Activated T-cell treated with anti-CD3 and anti-CD28 coated beads for 24 hours (primary cell): ENCODE data around the gene KHK.
A peak's percentile ranks its signal among the peaks of the same experiment; 100 is the strongest.

Experiments
- DNase-seq: peaks from one replicate; pipeline ENCODE4 v3.0.0-alpha.2; 2020; ENCODE audit warnings: low read depth

The KHK gene

DNA sequence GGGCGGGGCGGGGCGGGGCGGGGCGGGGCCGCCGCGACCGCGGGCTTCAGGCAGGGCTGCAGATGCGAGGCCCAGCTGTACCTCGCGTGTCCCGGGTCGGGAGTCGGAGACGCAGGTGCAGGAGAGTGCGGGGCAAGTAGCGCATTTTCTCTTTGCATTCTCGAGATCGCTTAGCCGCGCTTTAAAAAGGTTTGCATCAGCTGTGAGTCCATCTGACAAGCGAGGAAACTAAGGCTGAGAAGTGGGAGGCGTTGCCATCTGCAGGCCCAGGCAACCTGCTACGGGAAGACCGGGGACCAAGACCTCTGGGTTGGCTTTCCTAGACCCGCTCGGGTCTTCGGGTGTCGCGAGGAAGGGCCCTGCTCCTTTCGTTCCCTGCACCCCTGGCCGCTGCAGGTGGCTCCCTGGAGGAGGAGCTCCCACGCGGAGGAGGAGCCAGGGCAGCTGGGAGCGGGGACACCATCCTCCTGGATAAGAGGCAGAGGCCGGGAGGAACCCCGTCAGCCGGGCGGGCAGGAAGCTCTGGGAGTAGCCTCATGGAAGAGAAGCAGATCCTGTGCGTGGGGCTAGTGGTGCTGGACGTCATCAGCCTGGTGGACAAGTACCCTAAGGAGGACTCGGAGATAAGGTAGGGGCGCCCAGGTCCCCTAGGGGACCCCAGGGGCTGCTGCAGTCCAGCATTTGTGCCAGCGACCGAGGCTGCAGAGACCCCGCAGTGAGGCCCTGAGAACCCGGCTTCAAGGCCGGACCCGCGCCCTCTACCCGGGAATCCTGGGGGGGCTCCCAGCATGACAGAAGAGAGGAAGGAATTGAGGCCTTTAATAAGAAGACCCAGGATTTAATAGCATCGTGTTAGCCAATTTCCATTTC lies at the start of gene KHK:
KHK (plus strand) TSS at position 49 of the 870 bp plus-strand sequence; CDS start at position 537, 488 bp downstream.
- no peak for DNase-seq

DNA sequence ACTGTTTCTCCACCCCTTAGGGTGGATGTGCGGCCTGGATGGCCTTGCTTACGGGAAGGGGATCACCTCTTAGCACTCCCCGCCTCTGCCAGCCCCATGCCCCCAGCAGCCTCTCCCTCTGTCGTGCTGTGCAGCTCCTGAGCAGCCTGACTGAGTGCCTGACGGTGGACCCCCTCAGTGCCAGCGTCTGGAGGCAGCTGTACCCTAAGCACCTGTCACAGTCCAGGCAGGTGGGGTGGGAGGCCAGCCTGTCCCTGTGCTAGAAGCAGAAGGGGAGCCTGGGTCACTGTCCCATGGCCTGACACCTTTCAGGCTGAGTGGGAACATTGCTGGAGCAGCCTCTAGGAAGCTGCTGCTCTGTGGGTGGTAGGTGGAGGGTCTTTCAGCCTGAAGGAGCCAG lies 48.6 kb upstream of the KHK start:
- DNase-seq, result no peak

DNA sequence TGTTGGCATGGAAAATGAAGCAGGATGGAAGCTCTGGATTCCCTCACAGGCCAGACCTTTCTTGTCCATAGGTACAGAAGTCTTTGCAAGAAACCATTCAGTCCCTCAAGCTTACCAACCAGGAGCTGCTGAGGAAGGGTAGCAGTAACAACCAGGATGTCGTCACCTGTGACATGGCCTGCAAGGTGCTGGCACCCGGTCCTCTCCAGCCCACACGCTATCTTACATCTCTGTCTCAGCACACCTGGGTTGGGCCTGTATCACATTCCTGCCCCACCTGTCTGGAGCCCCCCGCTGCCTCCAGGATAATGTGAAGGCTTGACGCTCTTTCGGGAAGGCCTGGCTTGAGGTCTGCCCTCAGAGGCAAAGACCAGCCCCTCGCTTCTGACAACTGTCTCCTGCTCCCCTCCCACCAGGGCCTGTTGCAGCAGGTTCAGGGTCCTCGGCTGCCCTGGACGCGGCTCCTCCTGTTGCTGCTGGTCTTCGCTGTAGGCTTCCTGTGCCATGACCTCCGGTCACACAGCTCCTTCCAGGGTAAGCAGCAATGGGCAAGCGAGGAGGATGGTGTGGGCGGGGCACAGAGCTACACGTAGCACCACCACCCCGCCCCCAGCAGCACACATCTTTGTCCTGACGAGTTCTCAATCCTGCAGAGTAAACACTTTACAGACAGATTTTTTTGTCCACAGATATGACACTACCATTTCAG lies 47.8 kb upstream of the KHK start:
- DNase-seq, result no peak

GRCh38 chr2:27039426-27039825 lies 47.1 kb upstream of the KHK start:
- no peak for DNase-seq

DNA sequence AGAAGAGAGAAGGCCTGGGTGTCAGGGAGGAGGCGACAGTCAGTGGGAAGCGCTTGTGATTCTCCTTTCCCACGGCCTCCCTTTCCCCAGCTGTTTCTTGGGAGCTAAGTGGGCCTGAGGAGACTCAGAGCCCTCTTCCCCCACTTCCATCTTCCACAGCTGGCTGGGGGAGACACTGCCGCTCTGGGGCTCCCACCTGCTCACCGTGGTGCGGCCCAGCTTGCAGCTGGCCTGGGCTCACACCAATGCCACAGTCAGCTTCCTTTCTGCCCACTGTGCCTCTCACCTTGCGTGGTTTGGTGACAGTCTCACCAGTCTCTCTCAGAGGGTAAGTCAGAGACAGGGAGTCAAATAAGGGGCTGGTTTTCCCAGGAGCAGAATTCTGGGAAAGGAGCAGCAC lies 46.7 kb upstream of the KHK start:
- no peak for DNase-seq

DNA sequence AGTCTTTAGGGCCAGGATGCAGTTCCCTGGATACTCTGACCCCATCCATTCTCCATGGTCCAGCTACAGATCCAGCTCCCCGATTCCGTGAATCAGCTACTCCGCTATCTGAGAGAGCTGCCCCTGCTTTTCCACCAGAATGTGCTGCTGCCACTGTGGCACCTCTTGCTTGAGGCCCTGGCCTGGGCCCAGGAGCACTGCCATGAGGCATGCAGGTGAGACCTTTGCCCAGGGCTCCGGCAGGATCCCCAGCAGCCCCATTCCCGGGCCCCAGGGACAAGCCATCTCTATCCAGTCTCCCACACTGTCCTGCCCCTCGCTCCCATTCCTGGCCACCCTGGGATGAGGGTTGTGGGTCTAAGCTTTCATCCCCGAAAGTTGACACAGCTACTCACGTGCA lies 46.3 kb upstream of the KHK start:
- no peak for DNase-seq

DNA sequence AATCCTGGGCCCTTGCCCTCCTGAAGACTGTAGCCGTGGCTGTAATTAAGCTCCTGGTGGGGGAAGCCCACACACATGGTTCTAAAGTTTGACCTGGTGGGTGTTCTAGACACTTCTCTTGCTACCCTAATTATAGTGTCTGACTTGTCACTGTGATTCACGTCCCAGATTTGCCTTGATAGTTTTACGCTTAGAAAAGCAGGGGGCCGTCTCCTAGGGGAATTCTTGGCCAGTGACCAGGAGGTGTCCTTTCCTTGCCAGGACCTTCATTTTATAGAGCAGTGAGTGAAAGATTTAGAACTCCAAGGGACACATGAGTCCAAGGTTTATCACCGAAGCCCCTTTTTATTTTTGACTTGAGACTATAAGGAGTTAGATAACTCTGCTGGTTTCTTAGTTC lies 44.8 kb upstream of the KHK start:
- no peak for DNase-seq

GRCh38 chr2:27042159-27042661 lies 44.4 kb upstream of the KHK start:
- DNase-seq, result no peak

DNA sequence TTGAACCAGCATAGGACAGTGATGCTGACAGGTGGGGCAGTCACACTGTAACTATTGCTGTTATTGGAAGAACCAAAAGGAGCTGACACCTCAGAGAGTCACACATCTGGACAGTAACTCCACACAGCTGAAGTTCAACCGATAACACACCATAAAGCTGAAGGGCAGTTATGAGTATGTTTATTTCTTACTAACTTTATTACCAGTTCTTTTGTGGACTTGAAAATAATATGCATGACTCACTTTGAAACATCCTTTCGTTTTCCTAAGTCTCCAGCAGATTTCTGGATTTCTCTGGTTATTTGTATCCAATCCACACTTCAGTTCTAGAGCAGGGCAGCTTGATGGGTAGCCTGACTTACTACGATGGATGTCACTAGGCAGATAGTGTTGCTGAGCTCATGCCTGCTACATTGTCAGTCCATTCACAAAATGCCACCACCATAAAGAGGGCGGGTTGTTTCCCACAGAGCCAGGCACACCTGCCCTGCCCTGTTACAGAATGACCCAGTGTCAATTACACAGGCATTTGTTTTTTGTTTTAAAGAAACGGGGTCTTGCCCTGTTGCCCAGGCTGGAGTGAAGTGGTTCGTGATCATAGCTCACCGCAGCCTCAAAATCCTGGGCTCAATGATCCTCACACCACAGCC lies 43.5 kb upstream of the KHK start:
- DNase-seq, result no peak

DNA sequence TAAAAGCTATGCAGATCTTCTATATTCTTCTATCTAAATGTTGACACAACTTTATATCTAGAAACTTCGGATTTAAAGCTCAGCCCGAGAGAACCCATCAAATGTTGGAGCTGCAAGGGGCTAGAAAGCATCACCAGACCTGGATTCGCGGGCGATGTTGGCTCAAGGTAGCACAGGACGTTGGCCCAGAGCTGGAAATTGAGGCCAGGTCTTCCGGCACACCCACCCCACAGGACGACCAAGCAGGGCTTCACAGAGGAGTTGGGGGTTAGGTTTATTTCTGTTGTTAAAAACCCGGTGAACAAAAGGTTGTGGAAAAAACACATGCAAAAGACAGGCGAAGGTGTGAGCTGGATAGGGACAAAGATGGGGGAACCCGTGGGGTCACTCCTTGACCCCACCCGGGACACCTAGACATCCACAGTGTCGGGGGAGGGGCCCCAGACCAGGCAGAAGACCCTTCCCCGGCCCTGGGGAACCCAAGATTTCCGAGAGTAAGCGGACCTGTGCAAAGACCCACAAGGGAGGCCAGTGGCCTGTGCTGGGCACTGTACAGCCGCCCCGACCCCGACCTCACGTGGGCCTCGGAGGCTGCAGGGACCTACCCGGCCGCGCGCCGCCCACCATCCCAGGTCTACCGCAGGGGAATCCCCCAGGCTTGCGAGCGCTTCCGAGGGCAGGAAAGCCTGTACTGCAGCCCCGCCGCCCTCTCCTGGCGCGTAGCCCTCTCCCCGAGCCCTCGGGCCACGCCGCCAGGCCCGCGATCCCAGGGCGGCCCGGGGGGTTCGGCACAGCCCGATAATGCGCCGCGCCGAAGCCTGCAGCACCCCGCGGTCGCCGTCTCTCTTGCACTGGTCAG lies 36.9 kb upstream of the KHK start:
- DNase-seq, result peak; percentile 61

DNA sequence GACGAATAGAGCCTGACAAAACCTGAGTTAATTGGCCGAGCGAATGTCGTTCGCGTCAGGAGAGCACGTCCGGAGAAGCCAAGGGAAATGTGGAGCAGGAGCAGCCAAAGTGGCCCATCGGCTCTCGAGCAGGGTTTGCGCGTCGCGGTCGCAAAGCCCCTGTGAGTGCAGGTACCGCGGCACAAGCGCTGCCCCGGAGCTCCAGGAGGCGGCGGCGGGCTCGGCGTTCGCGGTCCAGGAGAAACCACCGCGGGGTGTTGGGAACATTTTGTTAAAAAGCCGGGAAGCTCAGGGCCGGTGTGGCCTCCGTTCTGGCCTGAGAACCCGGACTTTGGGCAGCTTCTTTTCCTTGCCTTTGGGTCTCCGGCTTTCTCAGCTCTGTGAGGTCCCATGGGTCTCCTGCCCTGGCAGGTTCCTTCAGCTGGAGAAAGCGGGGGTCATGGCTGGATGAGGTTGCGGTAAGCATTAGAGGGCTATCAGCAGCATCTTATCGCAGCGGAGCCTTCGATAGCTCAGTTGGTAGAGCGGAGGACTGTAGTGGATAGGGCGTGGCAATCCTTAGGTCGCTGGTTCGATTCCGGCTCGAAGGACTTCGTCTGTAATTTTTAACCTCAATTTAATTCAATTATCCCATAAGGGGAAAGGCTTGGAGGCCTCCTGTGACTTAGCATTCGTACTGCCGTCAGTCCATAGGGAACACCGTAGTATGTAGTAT lies 36.1 kb upstream of the KHK start:
- peak; percentile 90 for DNase-seq

DNA sequence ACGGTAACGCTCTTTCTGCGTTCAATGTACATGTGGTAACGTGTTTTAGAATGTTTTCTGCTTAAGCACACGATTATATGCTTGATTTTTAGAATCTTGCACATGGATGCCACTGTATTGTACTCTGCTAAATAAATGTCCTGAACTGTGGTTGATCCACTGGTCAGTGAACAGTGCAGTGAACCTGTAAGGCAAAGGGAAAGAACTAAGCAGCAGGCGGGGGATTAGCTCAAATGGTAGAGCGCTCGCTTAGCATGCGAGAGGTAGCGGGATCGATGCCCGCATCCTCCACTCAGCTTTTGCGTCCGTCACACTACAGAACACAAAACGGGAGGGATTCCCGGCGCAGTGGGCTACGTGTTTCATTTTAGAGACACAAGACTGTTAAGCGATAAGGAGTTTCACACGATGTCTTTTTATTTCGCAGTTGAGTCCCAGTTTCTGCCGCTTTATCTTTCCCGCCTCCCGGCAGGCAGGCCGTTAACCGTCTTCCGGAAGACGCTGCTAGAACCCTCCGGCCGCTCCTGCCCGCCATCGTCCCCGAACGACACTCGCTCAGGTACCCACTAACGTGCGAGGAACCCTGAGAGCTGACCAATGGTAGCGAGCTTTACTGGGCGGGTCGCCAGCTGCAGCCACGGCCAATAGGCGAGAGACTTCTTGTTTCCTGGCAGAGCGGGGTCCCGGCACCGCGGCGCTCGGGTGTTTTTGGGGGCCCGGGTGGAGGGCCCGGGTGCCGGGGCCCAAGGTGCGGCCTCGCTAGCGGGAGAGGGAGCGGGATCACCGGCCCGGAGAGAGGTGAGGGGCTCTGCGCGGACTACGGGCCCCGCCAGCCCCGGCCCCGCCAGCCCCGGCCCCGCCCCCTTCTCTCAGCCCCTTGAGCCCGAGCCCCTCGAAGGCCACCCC lies 35.3 kb upstream of the KHK start, which contains the start of gene AGBL5:
AGBL5 (plus strand) TSS at position 673 of the 906 bp plus-strand sequence. CDS start 1,291 bp downstream, outside the sequence.
- DNase-seq, result peak; percentile 96

DNA sequence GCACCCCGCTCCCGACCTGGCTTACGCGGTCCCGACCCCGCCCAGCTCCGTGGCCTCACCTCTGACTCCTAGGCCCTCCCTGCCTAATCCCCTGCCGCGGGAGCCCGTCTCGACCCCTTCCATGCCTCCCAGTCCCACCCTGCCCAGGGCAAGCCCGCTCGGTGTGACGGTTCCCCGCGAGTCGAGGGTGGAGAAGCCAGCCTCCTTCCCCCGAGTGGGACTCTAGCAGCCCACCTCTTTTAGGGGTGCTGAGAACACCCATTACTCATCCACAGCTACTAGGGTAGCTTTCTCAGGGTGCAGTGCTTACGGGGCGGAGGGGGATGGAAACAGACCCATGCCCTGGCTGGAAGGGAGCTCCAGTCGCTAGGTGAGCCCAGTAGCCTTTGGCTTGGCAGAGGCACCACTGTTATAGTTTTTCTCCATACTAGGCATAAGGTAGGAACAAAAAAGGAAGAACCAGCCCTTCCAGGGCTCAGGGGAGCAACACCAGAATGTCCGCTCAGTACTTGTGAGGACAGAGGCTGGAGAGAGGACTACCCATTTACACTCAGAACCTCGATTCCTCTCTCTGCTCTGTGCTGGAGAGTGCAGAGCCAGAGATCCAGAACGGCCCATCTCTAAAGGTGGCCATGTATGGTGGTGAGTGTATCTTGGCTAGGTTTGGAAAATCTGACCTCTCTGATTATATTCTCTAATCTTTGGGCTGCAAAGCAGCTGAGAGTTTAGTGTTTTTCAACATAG lies 34.5 kb upstream of the KHK start:
- DNase-seq, result peak; percentile 4

- DNase-seq, result no peak
These were observed 33.3 kb upstream of the KHK start for GRCh38 chr2:27053321-27053720.

DNA sequence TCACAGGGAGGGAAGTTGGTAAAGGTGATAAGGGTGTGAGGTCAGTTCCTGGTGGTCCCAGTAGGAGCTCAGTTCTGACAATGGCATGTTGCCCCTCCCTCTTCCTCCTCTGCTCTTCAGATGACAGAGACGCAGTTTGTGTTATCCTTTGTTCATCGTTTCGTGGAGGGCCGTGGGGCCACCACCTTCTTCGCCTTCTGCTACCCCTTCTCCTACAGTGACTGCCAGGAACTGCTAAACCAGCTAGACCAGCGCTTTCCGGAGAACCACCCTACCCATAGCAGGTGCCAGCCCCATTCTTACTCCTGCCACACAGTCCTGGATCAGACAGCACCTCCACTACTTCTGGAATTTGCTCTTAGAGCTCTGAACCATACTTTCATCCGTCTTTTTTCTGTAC lies 32.8 kb upstream of the KHK start:
- no peak for DNase-seq

GRCh38 chr2:27054721-27055120 lies 31.9 kb upstream of the KHK start:
- no peak for DNase-seq

DNA sequence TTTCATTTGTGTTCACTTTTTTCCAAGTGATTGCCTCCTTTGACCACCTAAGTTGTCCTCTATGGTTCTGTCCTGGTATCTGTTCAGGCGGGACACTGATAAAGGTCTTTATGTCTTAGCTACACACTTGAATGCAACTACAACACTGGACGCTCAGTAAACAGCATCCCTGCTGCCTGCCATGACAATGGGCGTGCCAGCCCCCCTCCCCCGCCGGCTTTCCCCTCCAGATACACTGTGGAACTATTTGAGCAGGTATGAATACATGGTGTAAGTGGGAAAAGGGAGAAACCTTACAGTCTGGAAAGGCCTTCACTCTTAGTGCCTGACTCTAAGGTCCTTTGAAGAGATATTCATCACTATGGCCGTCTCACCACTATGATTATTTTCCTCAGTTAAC lies 29.4 kb upstream of the KHK start:
- no peak for DNase-seq

GRCh38 chr2:27058210-27058609 lies 28.4 kb upstream of the KHK start:
- no peak for DNase-seq

GRCh38 chr2:27059141-27059820 lies 27.3 kb upstream of the KHK start:
- DNase-seq, result no peak
